Measurements from ENCODE around the gene ZBTB46. TPM values are rescaled to one million over a fixed set of nuclear protein-coding genes. Genes with fewer than 3 reads are reported as not detected.

Gene ZBTB46
- total RNA-seq, 1 experiment from 2014 or later, result not detected

- H3K9ac ChIP-seq (ENCODE audit: low read length), result no peak overlapping the region
- peaks cover 16% of the 10 kb centered on the region for H4K20me1 ChIP-seq (ENCODE audit: insufficient read depth, low read depth, low read length)
- H3K9me2 ChIP-seq (replicated peaks; ENCODE audit: insufficient read depth, low read length), result no peaks in the 10 kb centered on the region
- H3K4me3 ChIP-seq (ENCODE audit: low read length), result no peak overlapping the region
- no peak overlapping the region for H3K27ac ChIP-seq (ENCODE audit: low read length)
- no peaks in the 10 kb centered on the region for H3K36me3 ChIP-seq (ENCODE audit: insufficient read depth, low read length)
- DNase-seq, result no peak
- no peaks in the 10 kb centered on the region for H3K27me3 ChIP-seq (ENCODE audit: low read length)
- H3K4me1 ChIP-seq (ENCODE audit: low read length), result peaks cover 7% of the 10 kb centered on the region
- H3K79me2 ChIP-seq (ENCODE audit: low read length), result peaks cover 16% of the 10 kb centered on the region
- no peak overlapping the region for H3K4me2 ChIP-seq (ENCODE audit: low read depth, low read length, poor library complexity, severe bottlenecking)
- H2AFZ ChIP-seq (ENCODE audit: low read length), result no peak overlapping the region
- H3K9me3 ChIP-seq (ENCODE audit: low read length), result no peaks in the 10 kb centered on the region
Observed at GRCh38 chr20:63860325-63861051, 29.4 kb upstream of the ZBTB46 start.

- Histone ChIP-seq H3K36me3 (ENCODE audit: insufficient read depth, low read length) (no peaks in the 10 kb centered on the region), H2AFZ (ENCODE audit: low read length) (no peak overlapping the region), H3K4me3 (ENCODE audit: low read length) (no peak overlapping the region), H3K4me1 (ENCODE audit: low read length) (peaks cover 7% of the 10 kb centered on the region), H4K20me1 (ENCODE audit: insufficient read depth, low read depth, low read length) (peaks cover 16% of the 10 kb centered on the region), H3K9me3 (ENCODE audit: low read length) (no peaks in the 10 kb centered on the region), H3K9me2 (replicated peaks; ENCODE audit: insufficient read depth, low read length) (no peaks in the 10 kb centered on the region), H3K27ac (ENCODE audit: low read length) (no peak overlapping the region), H3K4me2 (ENCODE audit: low read depth, low read length, poor library complexity, severe bottlenecking) (no peak overlapping the region), H3K27me3 (ENCODE audit: low read length) (no peaks in the 10 kb centered on the region), H3K79me2 (ENCODE audit: low read length) (peaks cover 10% of the 10 kb centered on the region), H3K9ac (ENCODE audit: low read length) (no peak overlapping the region)
- DNase-seq, result no peak
Observed at GRCh38 chr20:63859166-63859699, 28.2 kb upstream of the ZBTB46 start.

GRCh38 chr20:63858393-63859165, 27.5 kb upstream of the ZBTB46 start:
- peaks cover 16% of the 10 kb centered on the region for H4K20me1 ChIP-seq (ENCODE audit: insufficient read depth, low read depth, low read length)
- H3K79me2 ChIP-seq (ENCODE audit: low read length), result peaks cover 5% of the 10 kb centered on the region
- H3K4me3 ChIP-seq (ENCODE audit: low read length), result no peak overlapping the region
- no peak overlapping the region for H2AFZ ChIP-seq (ENCODE audit: low read length)
- peak; percentile 47 for DNase-seq
- peaks cover 6% of the 10 kb centered on the region for H3K4me1 ChIP-seq (ENCODE audit: low read length)
- H3K27ac ChIP-seq (ENCODE audit: low read length), result no peak overlapping the region
- no peak overlapping the region for H3K4me2 ChIP-seq (ENCODE audit: low read depth, low read length, poor library complexity, severe bottlenecking)
- H3K9me3 ChIP-seq (ENCODE audit: low read length), result no peaks in the 10 kb centered on the region
- H3K27me3 ChIP-seq (ENCODE audit: low read length), result no peaks in the 10 kb centered on the region
- H3K36me3 ChIP-seq (ENCODE audit: insufficient read depth, low read length), result no peaks in the 10 kb centered on the region
- H3K9me2 ChIP-seq (replicated peaks; ENCODE audit: insufficient read depth, low read length), result no peaks in the 10 kb centered on the region
- H3K9ac ChIP-seq (ENCODE audit: low read length), result no peak overlapping the region

- peak; percentile 46 for DNase-seq
- Histone ChIP-seq H3K4me1 (ENCODE audit: low read length) (no peaks in the 10 kb centered on the region), H4K20me1 (ENCODE audit: insufficient read depth, low read depth, low read length) (peaks cover 16% of the 10 kb centered on the region), H3K9ac (ENCODE audit: low read length) (no peak overlapping the region), H3K36me3 (ENCODE audit: insufficient read depth, low read length) (no peaks in the 10 kb centered on the region), H3K9me3 (ENCODE audit: low read length) (no peaks in the 10 kb centered on the region), H3K27ac (ENCODE audit: low read length) (no peak overlapping the region), H3K27me3 (ENCODE audit: low read length) (no peaks in the 10 kb centered on the region), H2AFZ (ENCODE audit: low read length) (no peak overlapping the region), H3K9me2 (replicated peaks; ENCODE audit: insufficient read depth, low read length) (no peaks in the 10 kb centered on the region), H3K79me2 (ENCODE audit: low read length) (no peaks in the 10 kb centered on the region), H3K4me2 (ENCODE audit: low read depth, low read length, poor library complexity, severe bottlenecking) (no peak overlapping the region), H3K4me3 (ENCODE audit: low read length) (no peak overlapping the region)
Observed at GRCh38 chr20:63857764-63858392, 26.8 kb upstream of the ZBTB46 start.

- H4K20me1 ChIP-seq (ENCODE audit: insufficient read depth, low read depth, low read length), result peaks cover 16% of the 10 kb centered on the region
- H3K4me1 ChIP-seq (ENCODE audit: low read length), result no peaks in the 10 kb centered on the region
- H3K4me2 ChIP-seq (ENCODE audit: low read depth, low read length, poor library complexity, severe bottlenecking), result no peak overlapping the region
- no peak overlapping the region for H3K27ac ChIP-seq (ENCODE audit: low read length)
- no peaks in the 10 kb centered on the region for H3K36me3 ChIP-seq (ENCODE audit: insufficient read depth, low read length)
- no peaks in the 10 kb centered on the region for H3K9me2 ChIP-seq (replicated peaks; ENCODE audit: insufficient read depth, low read length)
- H3K4me3 ChIP-seq (ENCODE audit: low read length), result no peak overlapping the region
- no peak overlapping the region for H3K9ac ChIP-seq (ENCODE audit: low read length)
- H3K27me3 ChIP-seq (ENCODE audit: low read length), result no peaks in the 10 kb centered on the region
- no peaks in the 10 kb centered on the region for H3K9me3 ChIP-seq (ENCODE audit: low read length)
- no peak overlapping the region for H2AFZ ChIP-seq (ENCODE audit: low read length)
- H3K79me2 ChIP-seq (ENCODE audit: low read length), result no peaks in the 10 kb centered on the region
- no peak for DNase-seq
Observed at GRCh38 chr20:63856098-63856511, 25.0 kb upstream of the ZBTB46 start.

- H3K4me3 ChIP-seq (ENCODE audit: low read length), result no peak overlapping the region
- no peak overlapping the region for H3K27ac ChIP-seq (ENCODE audit: low read length)
- no peak overlapping the region for H3K4me2 ChIP-seq (ENCODE audit: low read depth, low read length, poor library complexity, severe bottlenecking)
- no peaks in the 10 kb centered on the region for H3K9me3 ChIP-seq (ENCODE audit: low read length)
- no peaks in the 10 kb centered on the region for H3K4me1 ChIP-seq (ENCODE audit: low read length)
- H3K9ac ChIP-seq (ENCODE audit: low read length), result no peak overlapping the region
- no peak for DNase-seq
- no peaks in the 10 kb centered on the region for H3K9me2 ChIP-seq (replicated peaks; ENCODE audit: insufficient read depth, low read length)
- no peak overlapping the region for H2AFZ ChIP-seq (ENCODE audit: low read length)
- no peaks in the 10 kb centered on the region for H3K36me3 ChIP-seq (ENCODE audit: insufficient read depth, low read length)
- H3K27me3 ChIP-seq (ENCODE audit: low read length), result no peaks in the 10 kb centered on the region
- no peaks in the 10 kb centered on the region for H3K79me2 ChIP-seq (ENCODE audit: low read length)
- peaks cover 16% of the 10 kb centered on the region for H4K20me1 ChIP-seq (ENCODE audit: insufficient read depth, low read depth, low read length)
Observed at GRCh38 chr20:63855363-63856097, 24.5 kb upstream of the ZBTB46 start.

GRCh38 chr20:63854766-63855362, 23.8 kb upstream of the ZBTB46 start:
- Histone ChIP-seq H3K9me2 (replicated peaks; ENCODE audit: insufficient read depth, low read length) (no peaks in the 10 kb centered on the region), H3K4me1 (ENCODE audit: low read length) (no peaks in the 10 kb centered on the region), H3K79me2 (ENCODE audit: low read length) (no peaks in the 10 kb centered on the region), H3K9ac (ENCODE audit: low read length) (no peak overlapping the region), H3K4me2 (ENCODE audit: low read depth, low read length, poor library complexity, severe bottlenecking) (no peak overlapping the region), H2AFZ (ENCODE audit: low read length) (no peak overlapping the region), H3K9me3 (ENCODE audit: low read length) (no peaks in the 10 kb centered on the region), H3K27me3 (ENCODE audit: low read length) (no peaks in the 10 kb centered on the region), H4K20me1 (ENCODE audit: insufficient read depth, low read depth, low read length) (peaks cover 11% of the 10 kb centered on the region; the same call in 1 of the 2 replicates), H3K4me3 (ENCODE audit: low read length) (no peak overlapping the region), H3K27ac (ENCODE audit: low read length) (no peak overlapping the region), H3K36me3 (ENCODE audit: insufficient read depth, low read length) (no peaks in the 10 kb centered on the region)
- no peak for DNase-seq
